A549 treated with AZD2906 at 1 μM for 4 hours (cell line): ENCODE results near the gene ANXA2R. TPM values are rescaled to one million over a fixed set of nuclear protein-coding genes. Genes with fewer than 3 reads are reported as not detected.

Source experiments
- total RNA-seq: library from RNA; stranded (reverse); fragments of 200-300 nt; extraction: Qiagen RNA extraction; gene quantifications from 5 replicates; pipeline ENCODE4 v1.2.3, GENCODE V29; 2022

Gene ANXA2R
- total RNA-seq = 2.6 to 3.9 TPM (median 3.0 TPM) in 5 replicates

GRCh38 chr5:43040287-43041098 lies at the start of gene ANXA2R:
ANXA2R (minus strand) TSS chr5:43040319; CDS start chr5:43040046, 273 bp downstream.

Other genes starting within 250 kb of the ANXA2R start
- gene SELENOP, start 228.4 kb downstream of the ANXA2R start, total RNA-seq = 0.15 to 0.58 TPM (median 0.37 TPM) in 5 replicates
- gene ZNF131, start 80.6 kb upstream of the ANXA2R start, total RNA-seq = 21.7 to 27.3 TPM (median 23.3 TPM) in 5 replicates
- gene NIM1K, start 151.9 kb upstream of the ANXA2R start, total RNA-seq = 0.08 to 0.50 TPM (median 0.24 TPM) in 5 replicates